Measurements from ENCODE around the gene CDHR3. TPM values are rescaled to one million over a fixed set of nuclear protein-coding genes. Genes with fewer than 3 reads are reported as not detected.
A peak's percentile ranks its signal among the peaks of the same experiment; 100 is the strongest.

Gene CDHR3
- total RNA-seq, 1 experiment from 2014 or later: 9.2 TPM

DNA sequence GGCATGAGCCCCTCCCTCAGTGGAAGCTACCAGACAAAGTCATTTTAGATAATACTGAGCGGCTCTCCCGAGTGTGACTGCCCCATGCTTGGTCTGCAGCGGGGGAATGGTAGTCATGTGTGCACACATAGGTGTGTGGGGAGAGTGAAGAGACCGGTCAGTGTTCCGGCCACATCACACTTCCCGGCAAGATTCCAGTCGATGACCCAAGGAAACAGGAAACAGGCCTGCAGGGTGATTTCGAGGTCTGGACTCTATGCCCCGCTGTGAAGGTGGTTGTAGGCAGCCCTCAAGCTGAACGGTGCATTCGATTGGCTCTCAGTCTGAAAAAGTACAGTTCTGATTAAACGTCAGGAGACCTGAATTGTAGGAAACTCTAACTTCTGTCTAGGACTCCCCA is 75.9 kb downstream of the CDHR3 start:
- CTCF ChIA-PET: interaction anchor here (0.7 kb wide), 1 partner anchor 105 kb away, joined by 3 read pairs; no protein-coding TSS in a partner anchor
- intact Hi-C loops (cut with micrococcal nuclease; ENCODE audit: unreplicated experiment): no loop called here
- Histone ChIP-seq H3K4me3 (ENCODE audit: low read depth, low read length) (no peak overlapping the region), H3K4me1 (no peaks in the 10 kb centered on the region), H3K36me3 (ENCODE audit: control insufficient read depth, insufficient read depth, low read length) (no peaks in the 10 kb centered on the region), H3K9me3 (no peaks in the 10 kb centered on the region), H3K27me3 (replicated peaks; ENCODE audit: control insufficient read depth, insufficient read depth, low read length) (no peaks in the 10 kb centered on the region)
- POLR2A ChIA-PET: no interaction called here
- no peak overlapping the region for H3K4me3 Mint-ChIP-seq (ENCODE audit: unreplicated experiment)
- no peaks in the 10 kb centered on the region for H3K27me3 Mint-ChIP-seq (ENCODE audit: insufficient read depth, unreplicated experiment)
- H3K36me3 Mint-ChIP-seq (ENCODE audit: insufficient read depth, unreplicated experiment): no peaks in the 10 kb centered on the region
- H3K9me3 Mint-ChIP-seq (ENCODE audit: unreplicated experiment): no peaks in the 10 kb centered on the region
- TF ChIP-seq, protein P1, sequence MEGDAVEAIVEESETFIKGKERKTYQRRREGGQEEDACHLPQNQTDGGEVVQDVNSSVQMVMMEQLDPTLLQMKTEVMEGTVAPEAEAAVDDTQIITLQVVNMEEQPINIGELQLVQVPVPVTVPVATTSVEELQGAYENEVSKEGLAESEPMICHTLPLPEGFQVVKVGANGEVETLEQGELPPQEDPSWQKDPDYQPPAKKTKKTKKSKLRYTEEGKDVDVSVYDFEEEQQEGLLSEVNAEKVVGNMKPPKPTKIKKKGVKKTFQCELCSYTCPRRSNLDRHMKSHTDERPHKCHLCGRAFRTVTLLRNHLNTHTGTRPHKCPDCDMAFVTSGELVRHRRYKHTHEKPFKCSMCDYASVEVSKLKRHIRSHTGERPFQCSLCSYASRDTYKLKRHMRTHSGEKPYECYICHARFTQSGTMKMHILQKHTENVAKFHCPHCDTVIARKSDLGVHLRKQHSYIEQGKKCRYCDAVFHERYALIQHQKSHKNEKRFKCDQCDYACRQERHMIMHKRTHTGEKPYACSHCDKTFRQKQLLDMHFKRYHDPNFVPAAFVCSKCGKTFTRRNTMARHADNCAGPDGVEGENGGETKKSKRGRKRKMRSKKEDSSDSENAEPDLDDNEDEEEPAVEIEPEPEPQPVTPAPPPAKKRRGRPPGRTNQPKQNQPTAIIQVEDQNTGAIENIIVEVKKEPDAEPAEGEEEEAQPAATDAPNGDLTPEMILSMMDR (IDR thresholded peaks at IDR 0.05; ENCODE audit: insufficient read depth in 1 of 2, low read depth in 1 of 2, low read length in 1 of 2, severe bottlenecking in 1 of 2, unreplicated experiment in 1 of 2): no peak
- peaks cover 6% of the 10 kb centered on the region for H3K4me1 Mint-ChIP-seq (ENCODE audit: low read depth, unreplicated experiment)
- BruUV-seq (replicated peaks): no TSS peak
- H3K27ac Mint-ChIP-seq (ENCODE audit: unreplicated experiment): no peak overlapping the region
- no peak for DNase-seq

DNA sequence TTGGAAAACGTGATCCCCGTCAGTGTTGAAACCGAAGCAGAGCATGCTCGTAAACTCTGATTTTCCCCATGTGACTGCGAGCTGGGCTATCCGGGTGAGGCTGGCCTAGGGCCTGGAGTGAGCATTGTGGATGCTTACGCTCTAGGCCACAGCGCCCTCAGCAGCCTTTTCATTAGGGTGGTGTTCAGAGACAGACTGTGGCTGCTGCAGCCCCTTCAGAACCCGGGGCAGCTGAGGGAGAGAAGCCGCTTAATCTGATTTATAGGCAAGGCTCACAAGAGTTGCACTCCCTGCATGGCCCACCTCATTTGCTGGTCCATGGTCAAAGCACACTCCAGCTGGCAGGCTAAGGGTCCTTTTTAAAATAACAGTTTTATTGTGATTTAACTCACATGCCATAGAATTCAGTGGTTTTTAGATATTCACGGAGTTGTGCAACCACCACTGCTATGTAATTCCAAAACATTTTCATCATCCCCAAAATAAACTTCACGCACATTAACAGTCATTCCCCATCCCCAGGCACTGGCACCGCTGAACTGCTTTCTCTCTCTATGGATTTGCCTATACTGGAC is 76.5 kb downstream of the CDHR3 start:
- Mint-ChIP-seq H3K36me3 (ENCODE audit: insufficient read depth, unreplicated experiment) (no peaks in the 10 kb centered on the region), H3K27ac (ENCODE audit: unreplicated experiment) (no peak overlapping the region), H3K9me3 (ENCODE audit: unreplicated experiment) (no peaks in the 10 kb centered on the region), H3K4me3 (ENCODE audit: unreplicated experiment) (no peak overlapping the region), H3K4me1 (ENCODE audit: low read depth, unreplicated experiment) (peaks cover 6% of the 10 kb centered on the region), H3K27me3 (ENCODE audit: insufficient read depth, unreplicated experiment) (peaks cover 2% of the 10 kb centered on the region)
- ChIA-PET POLR2A (no interaction called here), CTCF (interaction anchor here (0.7 kb wide), 1 partner anchor 105 kb away, joined by 3 read pairs; no protein-coding TSS in a partner anchor)
- TF ChIP-seq, protein P1 (IDR thresholded peaks at IDR 0.05; ENCODE audit: insufficient read depth in 1 of 2, low read depth in 1 of 2, low read length in 1 of 2, severe bottlenecking in 1 of 2, unreplicated experiment in 1 of 2): no peak
- BruUV-seq (replicated peaks): no TSS peak
- Histone ChIP-seq H3K4me1 (no peaks in the 10 kb centered on the region), H3K36me3 (ENCODE audit: control insufficient read depth, insufficient read depth, low read length) (no peaks in the 10 kb centered on the region), H3K27me3 (replicated peaks; ENCODE audit: control insufficient read depth, insufficient read depth, low read length) (no peaks in the 10 kb centered on the region), H3K4me3 (ENCODE audit: low read depth, low read length) (no peak overlapping the region), H3K9me3 (no peaks in the 10 kb centered on the region)
- no peak for DNase-seq
- intact Hi-C loops (cut with micrococcal nuclease; ENCODE audit: unreplicated experiment): no loop called here

DNA sequence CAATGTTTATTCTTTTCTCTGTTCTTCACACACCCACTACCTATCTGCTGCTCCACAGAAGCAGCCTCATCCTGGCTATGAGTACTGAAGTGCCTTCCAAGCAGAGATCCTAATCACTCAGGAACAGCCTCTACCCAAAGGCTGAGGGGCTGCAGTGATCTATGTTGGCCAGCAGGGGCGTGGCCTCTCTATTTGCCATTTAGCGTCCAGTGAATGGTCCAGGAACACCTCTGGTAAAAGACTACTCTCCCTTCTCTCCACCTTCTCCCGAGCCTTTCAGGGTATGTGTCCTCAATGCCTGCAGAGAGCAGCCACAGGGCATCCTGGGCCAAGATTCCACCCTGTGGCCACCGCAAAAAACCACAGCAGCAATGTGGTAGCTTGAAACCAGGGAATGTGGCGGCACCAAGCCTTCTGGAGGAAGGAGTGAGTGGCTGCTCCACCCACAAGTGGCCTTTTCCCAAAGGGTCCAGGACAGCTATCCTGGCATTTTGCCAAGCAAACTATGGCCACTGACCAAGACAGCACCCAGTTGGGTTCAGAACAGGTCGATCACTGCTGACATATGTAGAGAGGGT is 78.2 kb downstream of the CDHR3 start:
- POLR2A ChIA-PET: no interaction called here
- H3K27ac Mint-ChIP-seq (ENCODE audit: unreplicated experiment): no peak overlapping the region

More for the DNA sequence above, 78.2 kb downstream of the CDHR3 start:
- H3K4me3 ChIP-seq (ENCODE audit: low read depth, low read length): no peak overlapping the region
- CTCF ChIA-PET: interaction anchor here (0.6 to 2.6 kb wide), 3 partner anchors 11 to 107 kb away, joined by 3 to 23 read pairs (median 3); no protein-coding TSS in a partner anchor
- BruUV-seq (replicated peaks): no TSS peak
- no peaks in the 10 kb centered on the region for H3K4me1 ChIP-seq
- intact Hi-C loops (cut with micrococcal nuclease; ENCODE audit: unreplicated experiment): loop anchor here (1.0 kb wide), 1 partner anchor 107 kb away; no protein-coding TSS in a partner anchor
- DNase-seq: peak; percentile 56 to 61
- H3K27me3 ChIP-seq (replicated peaks; ENCODE audit: control insufficient read depth, insufficient read depth, low read length): no peaks in the 10 kb centered on the region
- peaks cover 9% of the 10 kb centered on the region for H3K27me3 Mint-ChIP-seq (ENCODE audit: insufficient read depth, unreplicated experiment)
- no peaks in the 10 kb centered on the region for H3K9me3 ChIP-seq
- H3K9me3 Mint-ChIP-seq (ENCODE audit: unreplicated experiment): no peaks in the 10 kb centered on the region
- H3K4me3 Mint-ChIP-seq (ENCODE audit: unreplicated experiment): no peak overlapping the region
- no peaks in the 10 kb centered on the region for H3K36me3 ChIP-seq (ENCODE audit: control insufficient read depth, insufficient read depth, low read length)
- peaks cover 6% of the 10 kb centered on the region for H3K4me1 Mint-ChIP-seq (ENCODE audit: low read depth, unreplicated experiment)
- H3K36me3 Mint-ChIP-seq (ENCODE audit: insufficient read depth, unreplicated experiment): no peaks in the 10 kb centered on the region
- TF ChIP-seq, protein P1 (IDR thresholded peaks at IDR 0.05; ENCODE audit: insufficient read depth in 1 of 2, low read depth in 1 of 2, low read length in 1 of 2, severe bottlenecking in 1 of 2, unreplicated experiment in 1 of 2): peak; percentile 79 to 87
